ENCODE measurements around the gene KMT2C.
"Not testable (repeated sequence)": the region's sequence is repeated elsewhere in the genome, so short reads cannot be mapped to it uniquely, and the experiment has no call there.

Gene KMT2C

GRCh38 chr7:152435384-152436110, at the start of gene KMT2C:
TSS of gene KMT2C (minus strand) at chr7:152436003. CDS start at chr7:152435786, 217 bp downstream.
- DNase-seq: peak; percentile 78

- no peak for DNase-seq
Observed at GRCh38 chr7:152481082-152481481, 45.3 kb upstream of the KMT2C start.

GRCh38 chr7:152480664-152481063, 44.9 kb upstream of the KMT2C start:
- no peak for DNase-seq

DNA sequence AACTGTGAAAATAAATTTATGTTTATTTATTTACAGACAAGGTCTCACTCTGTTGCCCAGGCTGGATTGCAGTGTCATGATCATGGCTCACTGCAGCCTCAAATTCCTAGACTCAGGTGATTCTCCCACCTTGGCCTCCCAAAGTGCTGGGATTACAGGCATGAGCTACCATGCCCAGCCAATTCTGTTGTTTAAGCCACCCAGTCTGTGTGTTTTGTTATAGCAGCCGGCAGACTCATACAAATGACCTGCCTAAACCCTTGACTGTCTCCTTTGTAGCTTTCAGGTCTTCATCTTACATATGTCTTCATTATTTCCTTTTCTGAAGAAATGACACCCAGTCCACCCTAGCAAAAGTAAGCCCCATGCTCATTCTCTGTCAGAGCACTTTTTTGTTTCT, 43.8 kb upstream of the KMT2C start:
- DNase-seq: no peak

GRCh38 chr7:152478140-152478539, 42.3 kb upstream of the KMT2C start:
- no peak for DNase-seq

DNA sequence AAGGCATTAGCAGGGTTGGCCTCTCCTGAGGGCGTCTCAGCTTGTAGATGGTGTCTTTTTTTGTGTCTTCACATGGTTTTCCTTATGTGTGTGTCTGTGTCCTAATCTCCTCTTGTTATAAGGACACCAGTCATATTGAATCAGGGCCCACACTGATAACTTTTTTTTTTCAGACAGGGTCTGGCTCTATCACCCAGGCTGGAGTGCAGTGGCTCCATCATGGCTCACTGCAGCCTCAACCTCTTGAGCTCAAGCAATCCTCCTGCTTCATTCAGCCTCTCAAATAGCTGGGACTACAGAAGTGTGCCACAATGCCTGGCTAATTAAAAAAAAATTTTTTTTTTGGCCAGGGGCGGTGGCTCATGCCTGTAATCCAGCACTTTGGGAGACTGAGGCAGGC, 41.3 kb upstream of the KMT2C start:
- no peak for DNase-seq

GRCh38 chr7:152476551-152476950, 40.7 kb upstream of the KMT2C start:
- no peak for DNase-seq

DNA sequence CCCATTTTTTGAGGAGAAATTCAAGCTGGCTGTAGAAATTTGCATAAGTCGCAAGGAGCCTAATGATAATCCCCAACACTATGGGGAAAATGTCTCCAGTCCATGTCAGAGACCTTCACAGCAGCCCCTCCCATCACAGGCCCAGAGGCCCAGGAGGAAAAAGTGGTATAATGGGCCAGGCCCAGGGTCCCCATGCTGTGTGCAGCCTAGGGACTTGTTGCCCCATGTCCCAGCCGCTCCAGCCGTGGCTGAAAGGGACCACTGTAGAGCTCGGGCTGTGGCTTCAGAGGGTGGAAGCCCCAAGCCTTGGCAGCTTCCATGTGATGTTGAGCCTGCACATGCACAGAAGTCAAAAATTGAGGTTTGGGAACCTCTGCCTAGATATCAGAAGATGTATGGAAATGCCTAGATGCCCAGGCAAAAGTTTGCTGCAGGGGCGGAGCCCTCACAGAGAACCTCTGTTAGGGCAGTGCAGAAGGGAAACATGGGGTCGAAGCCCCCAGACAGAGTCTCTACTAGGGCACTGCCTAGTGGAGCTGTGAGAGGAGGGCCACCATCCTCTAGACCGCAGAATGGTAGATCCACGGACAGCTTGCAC, 35.3 kb upstream of the KMT2C start:
- DNase-seq: not testable (repeated sequence)

GRCh38 chr7:152470251-152471022, 34.6 kb upstream of the KMT2C start:
- DNase-seq: not testable (repeated sequence)

DNA sequence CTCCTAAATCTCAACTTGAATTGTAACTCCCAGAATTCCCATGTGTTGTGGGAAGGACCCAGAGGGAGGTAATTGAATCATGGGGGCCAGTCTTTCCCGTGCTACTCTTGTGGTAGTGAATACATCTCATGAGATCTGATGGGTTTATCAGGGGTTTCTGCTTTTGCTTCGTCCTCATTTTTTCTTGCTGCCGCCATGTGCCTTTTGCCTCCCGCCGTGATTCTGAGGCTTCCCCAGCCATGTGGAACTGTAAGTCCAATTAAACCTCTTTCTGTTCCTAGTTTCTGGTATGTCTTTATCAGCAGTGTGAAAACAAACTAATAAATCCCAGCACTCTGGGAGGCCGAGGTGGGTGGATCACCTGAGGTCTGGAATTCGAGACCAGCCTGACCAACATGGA, 33.8 kb upstream of the KMT2C start:
- not testable (repeated sequence) for DNase-seq

- no peak for DNase-seq
Observed at GRCh38 chr7:152467225-152467624, 31.4 kb upstream of the KMT2C start.

- no peak for DNase-seq
Observed at GRCh38 chr7:152465119-152465387, 29.2 kb upstream of the KMT2C start.

DNA sequence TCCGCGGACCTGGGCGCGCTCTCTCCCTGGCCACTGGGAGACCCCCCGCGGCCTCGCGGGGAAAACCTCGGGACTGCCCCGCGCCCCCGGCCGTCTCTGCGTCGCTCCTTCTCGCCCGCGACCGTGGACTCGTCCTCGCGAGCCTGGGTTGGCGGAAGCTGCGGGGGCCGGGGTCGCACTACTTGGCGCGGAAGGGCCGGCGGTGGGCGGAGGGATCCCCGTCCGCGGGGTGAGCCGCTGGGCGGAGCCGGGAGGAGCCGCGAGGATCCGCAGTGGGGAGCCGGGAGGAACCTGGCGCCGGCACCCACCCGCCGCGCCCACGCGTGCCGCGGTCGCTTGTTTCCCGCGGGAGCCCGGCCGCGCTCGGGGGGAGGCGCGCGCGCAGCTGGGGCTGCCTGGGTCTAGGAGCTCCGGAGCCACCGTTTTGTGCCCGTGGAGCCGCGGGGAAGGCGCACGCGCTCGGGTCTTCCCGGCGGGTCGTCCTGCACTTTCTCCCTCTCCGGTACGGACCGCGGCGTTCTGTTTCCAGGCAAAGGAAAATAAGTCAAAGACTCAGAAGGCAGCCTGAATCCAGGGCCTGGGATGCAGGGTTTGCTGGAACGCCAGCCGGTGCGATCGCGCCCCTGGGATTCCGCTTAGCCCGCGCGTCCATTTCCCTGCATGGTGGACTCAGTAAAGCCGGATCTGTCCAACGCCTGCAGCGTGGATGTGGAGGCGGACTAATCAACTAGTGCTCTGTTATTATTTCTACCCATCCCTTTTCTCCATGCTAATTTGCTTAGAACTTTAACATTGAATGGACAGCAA, 28.7 kb upstream of the KMT2C start:
- DNase-seq: peak; percentile 88

DNA sequence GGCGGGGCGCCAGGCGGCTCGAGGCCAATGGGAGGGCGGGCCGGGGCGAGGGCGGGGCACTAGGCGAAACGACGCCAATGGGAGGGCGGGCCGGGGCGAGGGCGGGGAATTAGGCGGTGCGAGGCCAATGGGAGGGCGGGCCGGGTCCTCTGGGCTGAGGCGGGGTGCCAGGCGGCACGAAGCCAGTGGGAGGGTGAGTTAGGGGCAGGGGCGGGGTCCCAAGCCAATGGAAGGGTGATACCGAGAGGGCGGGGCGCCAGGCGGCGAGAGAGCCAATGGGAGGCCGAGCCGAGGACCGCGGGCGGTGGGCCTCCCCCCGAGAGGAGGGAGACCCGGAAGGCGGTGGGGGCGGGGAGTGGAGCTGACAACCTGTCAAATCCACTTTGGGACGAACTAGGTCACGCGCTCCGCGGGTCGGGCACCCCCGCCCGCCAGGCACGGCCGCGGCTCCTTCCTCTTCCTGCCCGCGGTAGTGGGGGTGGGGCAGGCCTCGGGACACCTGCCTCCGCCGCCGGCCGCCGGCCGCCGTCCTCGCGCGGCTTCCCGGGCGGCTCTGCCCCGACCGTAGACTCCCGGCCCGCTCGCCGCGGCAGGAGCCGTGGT, 28.0 kb upstream of the KMT2C start:
- DNase-seq: peak; percentile 100

DNA sequence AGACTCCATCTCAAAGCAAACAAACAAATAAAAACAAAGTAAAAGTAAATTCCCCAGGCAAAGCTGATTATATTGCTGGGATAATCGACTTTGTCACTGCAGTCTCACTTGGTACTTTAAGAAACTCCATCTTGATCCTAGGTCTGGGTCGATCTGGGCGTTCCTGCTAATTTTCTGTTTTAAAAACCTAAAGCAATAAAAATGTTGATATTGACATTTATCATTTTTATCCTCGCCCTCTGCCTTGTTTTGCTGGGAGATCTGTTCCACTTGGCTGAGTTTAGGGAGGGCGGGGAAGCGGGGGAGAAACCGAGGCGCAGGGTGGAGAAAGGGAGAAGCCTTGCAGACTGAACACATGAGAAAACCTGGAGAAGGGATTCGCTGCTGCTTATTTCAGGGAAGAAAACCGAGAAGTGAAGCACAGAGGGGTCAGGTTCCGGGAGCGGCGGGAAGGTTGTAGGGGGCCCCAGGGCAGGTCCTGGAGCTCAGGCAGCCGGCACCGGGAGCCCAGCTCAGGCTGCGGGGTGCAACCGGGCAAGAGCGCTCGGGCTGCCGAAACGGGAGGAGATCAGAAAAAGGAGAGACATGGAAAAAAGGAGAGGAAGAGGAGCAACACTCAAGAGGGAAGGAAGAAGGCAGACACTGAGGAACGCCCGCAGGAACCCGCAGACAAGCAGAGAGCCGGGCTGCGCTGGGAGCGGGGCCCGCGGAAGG, 27.3 kb upstream of the KMT2C start:
- no peak for DNase-seq

- peak; percentile 46 for DNase-seq
Observed at GRCh38 chr7:152459724-152460251, 24.0 kb upstream of the KMT2C start.

GRCh38 chr7:152451356-152451755, 15.6 kb upstream of the KMT2C start:
- no peak for DNase-seq

DNA sequence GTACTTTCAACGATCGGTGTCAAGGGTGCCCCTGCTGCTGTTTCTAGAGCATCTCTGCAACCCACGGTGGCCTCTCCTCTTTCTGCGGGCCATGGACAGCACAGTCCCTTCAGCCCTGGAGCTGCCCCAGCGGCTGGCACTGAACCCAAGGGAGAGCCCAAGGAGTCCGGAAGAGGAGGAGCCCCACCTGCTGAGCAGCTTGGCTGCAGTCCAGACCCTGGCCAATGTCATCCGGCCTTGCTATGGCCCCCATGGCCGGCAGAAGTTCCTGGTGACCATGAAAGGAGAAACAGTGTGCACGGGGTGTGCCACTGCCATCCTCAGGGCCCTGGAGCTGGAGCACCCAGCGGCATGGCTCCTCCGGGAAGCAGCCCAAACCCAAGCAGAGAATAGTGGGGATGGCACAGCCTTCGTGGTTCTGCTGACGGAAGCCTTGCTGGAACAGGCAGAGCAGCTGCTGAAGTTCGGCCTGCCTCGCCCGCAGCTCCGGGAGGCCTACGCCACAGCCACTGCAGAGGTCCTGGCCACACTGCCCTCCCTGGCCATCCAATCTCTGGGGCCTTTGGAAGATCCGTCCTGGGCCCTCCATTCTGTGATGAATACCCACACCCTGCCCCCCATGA, 9.7 kb upstream of the KMT2C start:
- DNase-seq: not testable (repeated sequence)

- no peak for DNase-seq
Observed at GRCh38 chr7:152443586-152443985, 7.8 kb upstream of the KMT2C start.

DNA sequence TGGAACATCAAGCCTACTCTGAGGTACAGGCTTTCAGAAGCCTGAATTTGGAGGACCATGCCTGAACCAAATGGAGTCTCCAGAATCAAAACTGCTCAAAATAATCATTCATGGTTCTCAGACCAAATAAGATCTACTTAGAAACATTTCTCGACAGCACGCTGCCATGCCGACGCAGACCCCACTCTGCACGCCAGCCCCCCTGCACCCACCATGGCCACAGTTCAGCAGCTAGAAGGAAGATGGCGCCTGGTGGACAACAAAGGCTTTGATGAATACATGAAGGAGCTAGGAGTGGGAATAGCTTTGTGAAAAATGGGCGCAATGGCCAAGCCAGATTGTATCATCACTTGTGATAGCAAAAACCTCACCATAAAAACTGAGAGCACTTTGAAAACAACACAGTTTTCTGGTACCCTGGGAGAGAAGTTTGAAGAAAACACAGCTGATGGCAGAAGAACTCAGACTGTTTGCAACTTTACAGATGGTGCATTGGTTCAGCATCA, 6.6 kb upstream of the KMT2C start:
- no peak for DNase-seq

- not testable (repeated sequence) for DNase-seq
Observed at GRCh38 chr7:152441810-152442209, 6.0 kb upstream of the KMT2C start.

Measured in femur (tissue), 1 donor.